ENCODE data around the gene SMO. TPM values are rescaled to one million over a fixed set of nuclear protein-coding genes. Genes with fewer than 3 reads are reported as not detected.

SMO gene
- total and polyA plus RNA-seq, 2 donors (not counting 1 experiment from before 2014, with no cell fraction given), result 4.5 to 12.6 TPM

GRCh38 chr7:129210989-129211312 lies 22.5 kb downstream of the SMO start:
- H3K4me2 ChIP-seq (ENCODE audit: extremely low read depth, insufficient read depth, low read length), result no peak overlapping the region
- H3K27ac ChIP-seq (ENCODE audit: insufficient read depth, low read length), result no peak overlapping the region
- no peaks in the 10 kb centered on the region for H3K4me1 ChIP-seq (ENCODE audit: control insufficient read depth, extremely low read depth, insufficient read depth, low read length)
- no peak overlapping the region for H2AFZ ChIP-seq (ENCODE audit: low read length)
- DNase-seq (ENCODE audit: low read depth in 2 of 2), result no peak
- TF ChIP-seq CTCF (conservative IDR thresholded peaks at IDR 0.05 in 1 of 2, IDR thresholded peaks at IDR 0.05 in 1 of 2; ENCODE audit: low read depth in 1 of 2, low read length in 2 of 2) (no peak), EZH2 (IDR thresholded peaks at IDR 0.05; ENCODE audit: low read length, missing control alignments) (no peak)
- no peaks in the 10 kb centered on the region for H3K9me3 ChIP-seq (ENCODE audit: control insufficient read depth, insufficient read depth, low read depth, low read length)
- no peaks in the 10 kb centered on the region for H3K36me3 ChIP-seq (ENCODE audit: control insufficient read depth, insufficient read depth, low read length)
- no peak overlapping the region for H3K9ac ChIP-seq (ENCODE audit: insufficient read depth, low read length)
- H3K4me3 ChIP-seq (replicated peaks in 1 of 4; ENCODE audit: control extremely low read depth in 1 of 4, insufficient read depth in 1 of 4, low read depth in 3 of 4, low read length in 4 of 4), result no peak overlapping the region
- H3K27me3 ChIP-seq (ENCODE audit: control insufficient read depth, insufficient read depth, low read length), result no peaks in the 10 kb centered on the region
- H4K20me1 ChIP-seq (ENCODE audit: control insufficient read depth, extremely low read depth, insufficient read depth, low read length), result no peaks in the 10 kb centered on the region
- H3K79me2 ChIP-seq (ENCODE audit: control insufficient read depth, insufficient read depth, low read length), result no peaks in the 10 kb centered on the region

GRCh38 chr7:129212126-129212525 lies 23.7 kb downstream of the SMO start:
- no peaks in the 10 kb centered on the region for H3K9me3 ChIP-seq (ENCODE audit: control insufficient read depth, insufficient read depth, low read depth, low read length)
- H3K9ac ChIP-seq (ENCODE audit: insufficient read depth, low read length), result no peak overlapping the region
- no peak overlapping the region for H3K4me2 ChIP-seq (ENCODE audit: extremely low read depth, insufficient read depth, low read length)
- no peak for TF ChIP-seq CTCF (conservative IDR thresholded peaks at IDR 0.05 in 1 of 2, IDR thresholded peaks at IDR 0.05 in 1 of 2; ENCODE audit: low read depth in 1 of 2, low read length in 2 of 2)
- no peak for TF ChIP-seq EZH2 (IDR thresholded peaks at IDR 0.05; ENCODE audit: low read length, missing control alignments)
- H3K4me3 ChIP-seq (replicated peaks in 1 of 4; ENCODE audit: control extremely low read depth in 1 of 4, insufficient read depth in 1 of 4, low read depth in 3 of 4, low read length in 4 of 4), result no peak overlapping the region
- no peak for DNase-seq (ENCODE audit: low read depth in 2 of 2)
- no peak overlapping the region for H3K27ac ChIP-seq (ENCODE audit: insufficient read depth, low read length)
- H3K27me3 ChIP-seq (ENCODE audit: control insufficient read depth, insufficient read depth, low read length), result no peaks in the 10 kb centered on the region
- H2AFZ ChIP-seq (ENCODE audit: low read length), result no peak overlapping the region
- H4K20me1 ChIP-seq (ENCODE audit: control insufficient read depth, extremely low read depth, insufficient read depth, low read length), result no peaks in the 10 kb centered on the region
- H3K79me2 ChIP-seq (ENCODE audit: control insufficient read depth, insufficient read depth, low read length), result no peaks in the 10 kb centered on the region
- no peaks in the 10 kb centered on the region for H3K4me1 ChIP-seq (ENCODE audit: control insufficient read depth, extremely low read depth, insufficient read depth, low read length)
- H3K36me3 ChIP-seq (ENCODE audit: control insufficient read depth, insufficient read depth, low read length), result no peaks in the 10 kb centered on the region

- H3K9me3 ChIP-seq (ENCODE audit: control insufficient read depth, insufficient read depth, low read depth, low read length), result no peaks in the 10 kb centered on the region
- H3K27ac ChIP-seq (ENCODE audit: insufficient read depth, low read length), result no peak overlapping the region
- H3K4me3 ChIP-seq (replicated peaks in 1 of 4; ENCODE audit: control extremely low read depth in 1 of 4, insufficient read depth in 1 of 4, low read depth in 3 of 4, low read length in 4 of 4), result no peak overlapping the region
- TF ChIP-seq CTCF (conservative IDR thresholded peaks at IDR 0.05 in 1 of 2, IDR thresholded peaks at IDR 0.05 in 1 of 2; ENCODE audit: low read depth in 1 of 2, low read length in 2 of 2) (no peak), EZH2 (IDR thresholded peaks at IDR 0.05; ENCODE audit: low read length, missing control alignments) (no peak)
- no peak overlapping the region for H3K9ac ChIP-seq (ENCODE audit: insufficient read depth, low read length)
- no peak overlapping the region for H3K4me2 ChIP-seq (ENCODE audit: extremely low read depth, insufficient read depth, low read length)
- no peak for DNase-seq (ENCODE audit: low read depth in 2 of 2)
- no peaks in the 10 kb centered on the region for H3K79me2 ChIP-seq (ENCODE audit: control insufficient read depth, insufficient read depth, low read length)
- no peak overlapping the region for H2AFZ ChIP-seq (ENCODE audit: low read length)
- no peaks in the 10 kb centered on the region for H3K36me3 ChIP-seq (ENCODE audit: control insufficient read depth, insufficient read depth, low read length)
- no peaks in the 10 kb centered on the region for H3K27me3 ChIP-seq (ENCODE audit: control insufficient read depth, insufficient read depth, low read length)
- H4K20me1 ChIP-seq (ENCODE audit: control insufficient read depth, extremely low read depth, insufficient read depth, low read length), result no peaks in the 10 kb centered on the region
- H3K4me1 ChIP-seq (ENCODE audit: control insufficient read depth, extremely low read depth, insufficient read depth, low read length), result no peaks in the 10 kb centered on the region
Observed at GRCh38 chr7:129212596-129212995, 24.2 kb downstream of the SMO start.

Data from fibroblast of lung (primary cell).